NB4 (cell line): ENCODE measurements around the gene ZMYND11.

Experiments
- DNase-seq: peaks from one replicate; pipeline ENCODE4 v3.0.0; 2010; ENCODE audit warnings: low read depth
- H3K4me3 ChIP-seq: one replicate; pipeline ENCODE4 v1.5.1; 2011; ENCODE audit warnings: mild to moderate bottlenecking, low read depth, low read length, moderate library complexity
- CTCF ChIP-seq: IDR thresholded peaks from one replicate; pipeline ENCODE4 v1.5.1; 2012; ENCODE audit warnings: low read depth, low read length
- MYC ChIP-seq: IDR thresholded peaks from 2 replicates; pipeline ENCODE4 v1.6.1; 2011; ENCODE audit warnings: low read depth, low read length
- POLR2A ChIP-seq: IDR thresholded peaks from 2 replicates; pipeline ENCODE4 v1.6.1; 2011; ENCODE audit warnings: mild to moderate bottlenecking; ENCODE audit not compliant: insufficient read length; ENCODE audit errors: extremely low read depth
- TF ChIP-seq, protein P1 (sequence below): IDR thresholded peaks from 2 replicates; pipeline ENCODE4 v1.6.1; 2011; ENCODE audit warnings: low read depth, low read length

Gene ZMYND11

DNA sequence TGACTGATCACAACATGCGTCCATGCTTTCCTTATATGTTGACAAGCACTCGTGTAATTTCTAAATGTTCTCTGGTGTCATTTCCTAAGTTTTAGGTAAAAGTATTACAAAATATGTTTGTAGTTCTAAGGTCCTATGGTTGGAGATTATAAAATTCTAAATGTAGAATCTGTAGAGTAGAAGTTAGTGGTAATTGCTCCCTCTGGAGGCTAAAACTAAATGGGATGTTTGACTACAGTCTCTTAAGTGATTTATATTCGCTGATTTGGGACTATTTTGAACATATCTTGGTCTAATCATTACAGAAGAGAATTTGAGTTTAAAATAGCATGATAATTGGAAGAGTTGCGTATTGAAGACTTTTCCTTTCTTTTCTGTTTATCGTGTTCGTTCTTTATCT lies 74.1 kb downstream of the ZMYND11 start:
- TF ChIP-seq, protein P1, sequence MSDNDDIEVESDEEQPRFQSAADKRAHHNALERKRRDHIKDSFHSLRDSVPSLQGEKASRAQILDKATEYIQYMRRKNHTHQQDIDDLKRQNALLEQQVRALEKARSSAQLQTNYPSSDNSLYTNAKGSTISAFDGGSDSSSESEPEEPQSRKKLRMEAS: no peak
- no peak for TF ChIP-seq CTCF

DNA sequence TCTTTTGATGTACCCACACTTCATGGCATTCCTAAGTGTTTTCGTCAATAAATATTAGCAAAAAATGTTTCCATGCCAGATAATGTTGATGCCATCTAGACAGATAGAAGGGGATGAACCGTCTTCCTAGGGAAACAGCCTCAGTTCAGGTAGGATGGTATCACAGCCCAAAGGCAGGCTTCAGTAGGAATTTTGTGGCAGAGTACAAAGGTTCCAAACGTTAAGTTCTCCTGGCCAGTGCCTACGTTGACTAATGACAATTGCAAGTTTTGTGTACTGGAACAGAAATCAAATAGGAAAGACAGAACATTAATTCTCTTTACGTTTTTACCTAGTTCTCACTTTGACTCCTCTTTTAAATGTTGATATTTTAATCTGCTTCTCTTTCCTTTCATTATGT lies 75.0 kb downstream of the ZMYND11 start:
- DNase-seq: no peak
- no peak overlapping the region for H3K4me3 ChIP-seq
- TF ChIP-seq, protein P1: no peak
- no peak for TF ChIP-seq MYC
- TF ChIP-seq CTCF: no peak
- no peak for TF ChIP-seq POLR2A

More for the DNA sequence above, 74.1 kb downstream of the ZMYND11 start:
- DNase-seq: no peak
- no peak overlapping the region for H3K4me3 ChIP-seq

DNA sequence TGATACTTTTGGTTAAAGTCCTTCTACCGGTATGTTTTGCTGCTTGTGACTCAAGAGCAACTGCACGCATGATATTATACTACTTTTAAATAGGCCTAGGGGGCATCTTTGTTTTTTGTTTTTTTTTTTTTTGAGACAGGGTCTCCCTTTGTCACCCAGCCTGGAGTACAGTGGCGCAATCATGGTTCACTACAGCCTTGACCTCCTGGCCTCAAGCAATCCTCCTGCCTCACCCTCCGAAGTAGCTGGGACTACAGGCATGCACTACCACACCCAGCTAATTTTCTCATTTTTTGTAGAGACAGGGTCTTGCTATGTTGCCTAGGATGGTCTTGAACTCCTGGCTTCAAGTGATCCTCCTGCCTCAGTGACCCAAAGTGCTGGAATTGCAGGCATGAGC lies 80.2 kb downstream of the ZMYND11 start:
- no peak for DNase-seq
- H3K4me3 ChIP-seq: no peak overlapping the region
- no peak for TF ChIP-seq CTCF
- no peak for TF ChIP-seq POLR2A
- TF ChIP-seq, protein P1: no peak
- no peak for TF ChIP-seq MYC

DNA sequence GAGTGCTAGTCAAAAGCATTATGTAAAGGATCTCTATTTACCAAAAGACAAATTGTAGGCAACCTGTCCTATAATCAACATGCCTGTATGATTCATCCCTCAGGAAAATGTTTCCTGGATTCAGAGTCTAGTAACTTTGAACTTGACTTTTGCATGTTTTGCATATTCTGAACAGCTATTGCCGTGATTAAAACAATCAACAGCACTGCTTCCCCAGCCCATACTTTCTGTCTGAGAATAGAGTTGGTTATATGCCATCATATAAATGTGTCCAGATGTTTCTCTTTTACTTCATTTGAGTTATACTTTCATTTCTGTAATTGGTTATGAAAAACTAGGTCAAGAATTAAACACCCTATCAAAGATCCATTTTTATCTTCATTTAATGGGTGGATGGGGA lies 83.5 kb downstream of the ZMYND11 start:
- H3K4me3 ChIP-seq: no peak overlapping the region
- TF ChIP-seq MYC (no peak), POLR2A (no peak), CTCF (no peak)
- TF ChIP-seq, protein P1: no peak
- no peak for DNase-seq

GRCh38 chr10:219731-220472 lies 84.6 kb downstream of the ZMYND11 start:
- H3K4me3 ChIP-seq: no peak overlapping the region
- TF ChIP-seq, protein P1: no peak
- TF ChIP-seq POLR2A: no peak
- no peak for TF ChIP-seq MYC
- TF ChIP-seq CTCF: no peak
- no peak for DNase-seq
